Cerebellar nuclear complex (tissue), 1 donor: ENCODE measurements around the gene SEMA3C.

ENCODE experiments used
- DNase-seq, 2 experiments: peaks; one replicate each; lab custom pipeline; 2025; lab: John Stamatoyannopoulos, UW

The SEMA3C gene

DNA sequence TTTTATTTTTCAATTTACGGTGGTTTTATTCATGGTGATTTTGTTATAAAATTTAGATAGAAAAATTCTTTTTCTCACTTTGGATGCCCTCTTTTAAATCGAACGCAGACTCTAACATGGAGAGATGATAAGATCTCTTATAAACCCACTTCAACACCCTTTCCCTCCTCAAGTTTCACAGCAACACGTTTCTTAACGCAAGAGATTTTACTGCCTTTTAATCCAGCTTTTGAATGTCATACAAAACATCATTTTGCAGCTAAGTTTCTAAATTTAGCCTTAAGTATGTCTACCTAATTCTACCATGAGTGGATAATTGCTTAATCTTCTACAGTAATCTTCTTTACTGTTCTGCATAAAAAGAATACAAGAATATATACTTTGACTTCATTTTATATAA, 70.0 kb downstream of the SEMA3C start:
- no peak for DNase-seq

DNA sequence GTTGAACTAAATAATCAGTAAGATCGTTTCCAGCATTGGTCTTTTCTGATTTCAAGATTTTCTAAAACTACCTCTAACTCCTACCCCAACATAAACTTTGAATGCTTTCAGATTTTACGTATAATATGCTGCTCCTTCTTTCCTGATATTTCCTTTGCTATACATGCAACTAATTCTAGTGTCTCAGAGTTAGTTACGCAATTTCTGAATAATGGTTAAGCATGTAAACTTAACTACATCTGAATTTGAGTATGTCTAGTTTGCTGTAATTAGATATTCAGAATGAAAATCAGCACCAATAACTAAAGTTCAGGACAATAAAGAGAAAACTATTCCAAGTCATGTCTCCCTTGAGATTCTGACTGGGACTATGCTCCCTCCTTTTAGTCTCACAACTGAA, 71.0 kb downstream of the SEMA3C start:
- no peak for DNase-seq

DNA sequence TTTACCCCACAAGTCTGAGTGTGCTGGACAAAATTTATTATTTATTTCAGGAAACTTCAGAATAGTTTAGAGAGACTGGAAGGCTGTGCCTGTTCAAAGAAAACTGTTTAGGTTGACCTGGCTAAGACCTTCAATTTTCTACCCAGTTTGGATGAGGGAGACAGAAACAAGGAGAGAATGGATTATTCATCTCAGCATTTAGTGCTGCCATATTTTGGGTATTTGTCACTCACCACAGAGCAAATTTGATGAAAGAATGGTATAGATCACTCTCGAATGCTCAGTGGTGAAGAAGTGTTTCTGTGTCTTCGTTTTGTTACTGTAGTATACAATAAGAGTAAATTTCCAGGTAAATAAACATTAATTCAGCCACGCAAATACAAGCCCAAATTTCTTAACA, 71.8 kb downstream of the SEMA3C start:
- DNase-seq, result no peak

DNA sequence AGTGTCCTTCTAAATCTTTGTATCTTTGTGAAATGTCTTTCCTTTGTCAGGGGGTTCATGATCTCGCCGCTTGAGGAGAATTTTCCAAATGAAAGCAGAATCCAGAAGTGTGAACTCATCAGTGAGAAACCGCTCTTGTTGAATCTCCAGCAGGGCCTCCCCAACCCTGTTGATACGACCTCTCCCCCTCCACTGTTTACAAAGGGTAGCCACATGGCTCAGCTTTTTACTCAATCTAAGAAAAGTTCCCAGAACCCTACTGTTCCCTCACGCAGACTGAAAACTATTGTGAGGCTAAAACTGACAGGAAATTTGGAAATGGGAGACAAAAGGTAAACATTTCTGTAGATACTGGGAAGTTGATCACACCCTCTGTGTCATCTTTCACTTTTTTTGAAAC, 73.9 kb downstream of the SEMA3C start:
- no peak for DNase-seq

DNA sequence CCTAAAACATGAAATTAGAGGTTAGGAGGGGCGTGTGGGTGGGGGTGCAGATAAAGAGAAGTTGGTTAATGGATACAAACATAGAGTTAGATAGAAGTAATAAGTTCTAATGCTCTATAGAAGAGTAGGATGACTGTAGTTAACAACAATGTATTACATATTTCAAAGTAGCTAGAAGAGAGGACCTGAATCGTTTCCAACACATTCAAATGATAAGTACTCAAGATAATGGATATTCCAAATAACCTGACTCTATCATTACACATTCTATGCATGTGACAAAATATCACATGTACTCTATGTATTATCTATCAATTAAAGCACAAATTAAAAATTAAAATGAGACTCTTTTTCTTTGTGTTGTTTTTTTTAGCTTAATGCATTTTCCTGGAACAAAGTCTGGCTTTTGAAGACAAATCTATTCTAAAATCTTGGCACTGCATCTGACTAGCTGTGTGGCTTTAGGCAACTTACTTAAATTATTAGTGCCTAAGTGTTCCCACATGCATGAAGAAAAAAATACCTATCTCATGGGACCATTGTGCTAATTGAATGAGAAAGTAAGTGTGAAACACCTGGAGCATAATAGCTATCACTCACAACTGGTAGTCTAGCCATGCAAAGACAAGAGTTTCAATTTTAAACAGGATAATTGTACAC, 75.7 kb downstream of the SEMA3C start:
- DNase-seq, result no peak

DNA sequence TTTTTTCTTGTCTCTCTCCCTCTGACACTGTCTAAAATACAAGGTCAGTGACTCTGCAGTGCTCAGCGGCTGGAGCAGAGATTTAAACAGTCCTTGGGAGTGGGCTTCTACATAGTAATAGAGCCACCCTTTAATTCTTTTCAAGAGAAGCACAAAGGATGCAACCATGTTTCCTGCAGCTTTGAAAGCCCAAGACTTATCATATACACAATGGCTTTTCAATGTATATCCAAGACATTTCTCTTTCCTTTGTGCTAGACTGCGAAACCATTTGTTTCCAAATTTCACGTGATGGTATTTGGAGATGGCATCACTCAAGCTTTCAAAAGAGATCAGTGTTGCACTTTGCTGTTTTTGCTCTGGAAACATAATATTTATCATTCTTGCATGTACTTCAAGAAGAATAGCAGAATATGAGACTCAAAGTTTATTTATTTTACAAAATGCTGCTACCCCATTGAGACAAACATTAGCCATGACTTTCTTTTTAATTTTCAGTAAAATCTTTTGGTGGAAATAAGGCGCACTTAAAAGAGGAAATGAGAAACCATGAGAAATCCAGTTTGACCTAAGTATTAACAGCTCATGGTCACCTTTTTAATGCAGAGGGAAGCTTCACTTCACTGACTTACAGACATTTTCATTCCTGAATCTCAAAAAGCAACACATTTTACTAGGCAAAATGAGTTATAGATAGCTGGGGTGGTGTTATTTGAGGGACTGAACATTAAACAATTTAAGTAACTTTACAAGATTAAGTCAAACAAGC, 76.6 kb downstream of the SEMA3C start:
- no peak for DNase-seq

DNA sequence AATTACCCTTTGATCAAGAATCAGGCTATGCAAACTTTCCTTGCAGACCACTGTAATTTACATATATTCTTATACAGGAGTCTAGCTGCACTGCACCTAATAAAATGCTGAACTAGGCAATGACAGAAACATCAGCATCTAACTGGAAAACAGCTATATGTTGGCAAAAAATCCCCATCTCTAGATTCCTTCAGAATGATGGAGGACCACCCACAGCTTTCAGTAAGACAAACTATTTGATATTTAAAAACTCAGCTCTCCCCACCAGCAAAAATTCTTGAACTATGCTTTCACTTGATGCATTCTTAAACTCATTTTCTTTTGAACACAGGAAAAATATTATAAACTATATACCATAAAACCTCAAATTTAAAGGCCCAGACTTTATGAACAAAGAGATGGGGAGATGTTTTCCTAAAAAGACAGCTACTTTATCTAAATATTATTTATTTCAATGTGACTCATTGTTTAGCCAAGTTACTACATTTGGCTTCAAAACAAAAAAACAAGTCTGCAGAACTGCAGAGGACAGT, 77.4 kb downstream of the SEMA3C start:
- no peak for DNase-seq

DNA sequence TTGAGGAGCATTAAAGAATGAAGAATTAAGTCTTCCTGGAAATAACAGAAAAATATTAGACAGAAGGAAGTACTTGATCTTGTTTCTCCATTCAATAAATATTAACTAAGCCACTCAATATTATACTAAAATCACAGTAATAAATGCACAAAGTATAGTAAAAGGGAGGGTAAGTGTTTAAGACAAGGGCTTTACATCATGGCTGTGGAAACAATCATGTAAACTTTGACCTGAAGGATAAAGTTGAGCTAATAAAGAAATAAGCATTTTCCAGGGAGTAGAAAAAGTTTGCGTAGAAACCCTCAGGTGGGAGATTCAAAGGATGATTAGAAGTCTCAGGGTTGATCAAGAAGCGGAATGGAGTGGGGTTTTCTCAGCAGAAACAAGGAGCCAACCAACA, 78.2 kb downstream of the SEMA3C start:
- DNase-seq, result no peak

DNA sequence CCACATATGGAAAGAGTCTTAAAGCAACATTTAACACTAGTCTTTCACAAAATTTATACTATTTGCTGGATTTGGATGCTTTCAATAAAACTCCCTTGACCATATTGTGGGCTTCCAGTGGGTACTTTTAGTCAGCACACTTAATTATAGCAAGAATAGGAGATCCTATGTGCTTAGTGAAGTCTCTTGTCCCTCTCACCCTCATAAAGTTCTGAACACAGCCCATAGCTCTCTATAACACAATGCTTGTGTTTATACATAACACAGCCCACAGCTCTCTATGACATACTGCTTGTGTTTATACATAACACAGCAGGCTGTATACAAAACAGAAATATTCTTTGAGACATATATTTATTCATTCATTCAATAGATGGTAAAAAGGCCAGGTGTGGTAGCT, 79.0 kb downstream of the SEMA3C start:
- DNase-seq, result no peak

DNA sequence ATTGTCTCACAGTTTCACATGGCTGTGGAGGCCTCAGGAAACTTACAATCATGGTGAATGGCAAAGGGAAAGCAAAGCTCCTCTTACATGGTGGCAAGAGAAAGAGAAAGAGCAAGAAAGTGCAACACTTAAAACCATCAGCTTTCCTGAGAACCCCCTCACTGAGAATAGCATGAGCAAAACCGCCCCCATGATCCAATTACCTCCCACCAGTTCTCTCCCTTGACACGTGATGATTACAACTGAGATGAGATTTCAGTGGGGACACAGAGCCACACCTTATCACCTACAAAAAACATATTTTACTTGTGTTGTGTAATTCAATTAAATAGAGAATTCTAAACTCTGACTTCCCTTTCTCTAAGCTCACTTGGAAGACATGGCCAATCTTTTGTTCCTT, 80.2 kb downstream of the SEMA3C start:
- DNase-seq, result no peak

DNA sequence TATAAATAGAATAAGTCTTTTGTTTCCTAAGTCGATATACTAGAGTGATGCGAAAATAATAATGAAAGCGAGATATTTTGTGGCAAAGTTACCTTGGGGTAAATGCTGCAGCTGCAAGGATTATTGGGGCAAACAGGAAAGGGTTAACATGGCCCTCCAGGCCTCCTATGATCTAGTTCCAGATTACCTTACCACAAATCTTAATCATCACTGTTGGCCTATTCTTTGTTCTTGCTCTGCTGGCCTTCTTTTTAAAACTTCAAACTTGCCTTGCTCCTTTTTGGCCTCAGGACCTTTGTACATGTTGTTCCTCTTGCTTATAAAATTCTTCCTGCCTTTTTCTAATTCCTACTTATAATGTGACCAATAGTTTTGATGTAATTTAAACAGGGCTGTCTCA, 81.5 kb downstream of the SEMA3C start:
- DNase-seq, result no peak

DNA sequence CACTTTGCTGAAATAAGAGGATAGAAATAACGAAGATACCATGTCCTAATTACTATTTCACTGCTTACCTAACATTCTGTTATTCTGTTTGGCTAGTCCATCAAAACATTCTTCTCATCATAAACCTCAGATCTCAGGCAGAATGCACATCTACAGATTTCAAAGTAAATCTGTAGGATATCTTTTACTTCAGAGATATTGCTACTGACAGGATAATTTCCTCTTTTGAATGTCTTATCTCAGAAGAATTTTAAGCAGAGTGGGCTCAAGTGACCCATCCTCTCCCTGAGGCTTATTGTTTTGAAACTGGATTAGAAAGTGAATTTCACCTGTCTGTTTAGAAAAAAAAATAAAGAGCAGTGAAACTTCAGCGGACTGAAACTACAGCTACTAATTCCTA, 83.6 kb downstream of the SEMA3C start:
- DNase-seq, result no peak

DNA sequence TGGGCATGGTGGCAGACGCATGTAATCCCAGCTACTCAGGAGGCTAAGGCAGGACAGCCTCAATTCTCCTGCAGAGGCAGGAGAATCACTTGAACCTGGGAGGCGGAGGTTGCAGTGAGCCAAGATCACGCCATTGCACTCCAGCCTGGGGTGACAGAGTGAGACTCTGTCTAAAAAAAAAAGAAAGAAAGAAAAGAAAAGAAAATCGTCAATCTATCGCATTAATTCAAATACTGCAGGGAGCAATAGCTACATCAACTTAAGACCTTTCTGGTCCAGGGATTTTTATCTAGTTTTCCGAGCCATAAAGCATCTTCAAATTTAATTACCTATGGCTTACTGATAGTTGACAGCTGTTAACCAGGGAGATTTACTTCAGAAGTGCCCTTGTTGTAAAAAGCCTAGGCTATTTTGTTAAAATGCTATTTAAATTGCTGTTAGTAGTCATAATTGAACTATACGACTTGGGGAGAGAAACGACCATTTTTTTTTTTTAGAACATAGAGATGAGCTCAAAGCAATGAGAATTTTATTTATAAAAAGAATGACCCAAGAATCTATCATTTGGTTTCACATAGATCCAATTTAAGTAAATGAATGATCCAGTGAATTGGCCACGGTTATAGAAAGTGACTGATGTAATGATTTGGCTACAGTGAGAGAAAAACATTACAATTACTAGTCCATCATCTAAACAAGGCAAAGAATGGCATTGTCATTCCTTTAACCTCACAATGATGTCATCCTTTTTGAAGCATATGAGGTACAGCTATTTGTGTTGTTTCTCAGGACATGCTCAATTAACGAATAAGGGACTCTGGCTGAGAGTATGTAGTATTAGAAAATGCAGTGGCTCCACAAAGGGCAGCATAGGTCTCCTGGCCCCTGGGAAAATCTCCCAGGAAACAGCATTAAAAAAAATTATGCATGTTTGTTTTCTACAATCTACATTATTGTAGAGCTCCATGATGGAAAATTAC, 85.3 kb downstream of the SEMA3C start:
- DNase-seq, result no peak

DNA sequence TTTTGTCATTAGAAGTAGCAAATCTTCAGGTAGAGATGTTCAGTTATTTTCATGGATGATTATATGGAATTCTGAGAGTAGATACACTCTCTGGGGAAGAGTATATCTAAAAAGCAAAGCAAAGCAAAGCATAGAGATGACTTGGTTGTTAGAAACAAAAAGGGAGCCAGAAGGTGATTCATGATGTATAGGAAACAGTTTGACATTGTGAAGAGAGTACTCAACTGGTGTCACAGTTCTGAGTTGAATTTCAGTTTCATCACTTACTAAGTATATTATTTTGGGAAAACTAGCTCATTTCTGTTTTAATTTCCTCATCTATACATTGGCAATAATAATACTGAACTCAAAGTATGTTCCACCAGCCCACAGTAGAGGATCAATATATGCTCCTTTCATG, 86.8 kb downstream of the SEMA3C start:
- DNase-seq, result no peak

DNA sequence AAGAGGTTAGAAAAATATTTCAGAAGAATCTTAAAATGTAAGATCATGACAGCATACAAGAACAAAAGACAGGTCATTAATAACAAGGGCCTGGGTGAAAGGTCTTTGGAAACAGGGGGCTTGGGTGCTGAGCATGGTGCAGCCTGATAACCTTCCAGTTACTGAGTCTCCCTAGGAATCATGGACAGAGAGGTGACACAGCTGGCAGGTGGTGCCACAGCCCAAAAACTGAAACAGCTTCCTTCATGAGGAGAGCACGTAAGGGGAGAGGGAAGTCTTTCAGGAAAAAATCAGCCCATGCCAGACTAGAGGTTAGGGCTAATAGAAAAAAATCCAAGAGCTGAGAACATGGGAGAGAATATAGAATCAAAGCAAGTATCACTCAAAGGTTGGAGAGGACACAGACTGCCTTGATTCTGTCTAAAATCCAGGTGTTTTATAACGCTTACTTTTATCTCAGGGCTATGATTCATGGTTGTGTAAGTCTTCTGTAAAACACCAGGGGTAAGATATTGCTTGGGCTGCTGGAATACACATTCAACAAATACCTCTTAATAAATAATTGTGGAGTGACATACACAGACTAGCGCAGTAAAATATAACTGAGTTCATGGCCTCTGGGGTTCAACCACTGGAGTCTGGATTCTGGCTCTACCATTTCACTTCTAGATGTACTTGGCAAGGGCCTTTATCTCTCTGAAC, 88.1 kb downstream of the SEMA3C start:
- no peak for DNase-seq

DNA sequence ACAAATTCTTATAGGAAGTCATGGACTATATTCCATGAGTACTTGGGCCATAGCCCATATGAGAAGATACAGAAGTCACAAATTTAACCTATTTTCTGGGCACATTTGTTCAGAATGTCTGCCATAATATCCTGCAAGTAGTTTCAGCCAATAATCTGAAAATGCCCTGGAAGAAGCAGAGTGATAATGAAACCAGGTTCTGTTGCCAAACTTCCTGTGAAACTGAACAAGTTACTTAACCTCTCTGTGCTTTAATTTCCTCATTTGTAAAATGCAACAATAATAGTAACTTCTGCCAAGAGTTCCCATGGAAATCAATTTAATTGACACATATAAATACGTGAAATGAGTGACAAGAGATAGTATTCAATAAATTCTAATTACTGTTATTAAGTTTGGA, 88.8 kb downstream of the SEMA3C start:
- DNase-seq, result no peak

DNA sequence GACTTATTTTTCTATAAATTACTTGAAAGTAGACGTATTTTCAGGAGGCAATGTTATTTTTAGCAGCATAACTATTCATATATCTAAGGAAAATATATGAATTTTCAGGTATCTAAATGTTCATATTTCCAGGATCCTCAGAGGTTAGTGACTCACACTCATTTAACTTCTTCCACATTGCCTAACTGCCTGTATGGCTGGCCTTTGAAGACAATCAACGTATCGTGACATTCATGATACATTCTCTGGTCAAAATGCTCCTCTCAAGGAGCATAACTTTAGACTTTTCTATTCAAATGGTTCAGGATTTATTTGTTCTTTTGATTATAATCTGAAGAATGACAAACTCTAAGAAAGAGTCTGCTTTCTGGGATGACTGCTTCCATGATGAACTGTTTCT, 89.3 kb downstream of the SEMA3C start:
- no peak for DNase-seq

DNA sequence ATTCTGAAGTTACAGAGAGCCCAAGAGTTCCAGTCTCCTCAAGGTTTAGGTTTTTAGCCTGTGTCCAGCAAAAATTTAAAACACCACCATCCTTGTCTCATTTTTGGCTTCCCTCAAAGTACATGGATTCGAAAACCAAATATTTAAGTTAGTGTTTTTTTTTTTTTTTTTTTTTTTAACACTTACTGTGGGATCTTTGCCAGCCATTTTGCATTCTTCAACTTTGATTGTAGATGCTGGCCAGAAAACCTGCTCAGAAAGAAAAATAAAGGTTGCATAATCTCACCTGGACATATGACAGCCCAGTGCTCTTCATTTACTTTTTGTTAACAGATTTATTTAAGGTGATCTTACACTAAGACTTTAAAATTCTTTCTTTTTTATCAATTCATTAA, 91.6 kb downstream of the SEMA3C start:
- DNase-seq, result no peak

DNA sequence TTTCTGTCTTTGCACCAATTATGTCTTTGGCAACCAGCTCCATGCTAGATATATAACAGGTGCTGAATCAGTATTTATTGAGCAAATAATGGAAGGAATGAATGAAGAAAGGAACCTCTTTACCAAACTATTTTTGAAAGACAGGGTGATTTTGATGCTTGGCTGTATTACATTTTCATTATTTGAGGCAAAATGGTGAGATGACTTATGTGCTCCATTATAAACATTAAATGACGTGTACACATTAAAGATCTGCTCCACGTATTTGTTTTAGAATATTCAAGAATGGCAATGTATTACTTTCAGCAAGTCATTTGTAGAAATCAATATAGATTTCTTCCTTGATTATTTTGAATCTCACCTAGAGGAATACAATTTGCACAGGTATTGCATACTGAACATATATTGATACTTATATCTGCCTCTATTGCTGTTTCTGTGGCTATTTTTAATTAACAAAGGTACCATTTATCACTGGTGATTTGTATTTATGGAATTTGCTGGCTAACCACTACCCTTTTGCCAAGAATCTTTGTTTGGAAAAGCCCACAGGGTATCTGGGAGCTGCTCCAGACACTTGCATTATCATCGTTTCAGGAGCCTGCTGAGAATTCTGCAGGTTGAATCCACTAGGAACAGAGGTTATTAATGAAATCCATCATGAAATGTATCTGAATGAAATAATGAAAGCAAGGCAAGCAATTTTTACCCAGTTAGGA, 92.2 kb downstream of the SEMA3C start:
- no peak for DNase-seq

DNA sequence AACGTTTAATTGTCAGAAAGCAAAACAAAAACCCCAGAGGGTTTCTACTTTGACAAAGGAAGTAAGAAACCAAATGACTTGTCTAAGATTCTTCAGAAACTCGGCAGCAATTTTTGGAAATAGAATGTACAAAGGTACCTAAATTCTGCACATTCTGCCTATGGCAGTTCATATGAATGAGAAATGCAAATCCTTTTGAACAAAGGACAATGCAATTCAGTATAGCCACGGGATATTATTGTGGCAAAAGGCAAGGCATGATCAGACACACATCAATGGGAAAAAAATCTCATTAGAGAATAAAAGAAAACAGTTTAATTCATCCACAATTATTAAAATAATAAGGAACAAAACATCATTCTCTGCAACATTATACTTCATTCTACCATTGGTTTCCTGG, 93.4 kb downstream of the SEMA3C start:
- DNase-seq, result no peak

DNA sequence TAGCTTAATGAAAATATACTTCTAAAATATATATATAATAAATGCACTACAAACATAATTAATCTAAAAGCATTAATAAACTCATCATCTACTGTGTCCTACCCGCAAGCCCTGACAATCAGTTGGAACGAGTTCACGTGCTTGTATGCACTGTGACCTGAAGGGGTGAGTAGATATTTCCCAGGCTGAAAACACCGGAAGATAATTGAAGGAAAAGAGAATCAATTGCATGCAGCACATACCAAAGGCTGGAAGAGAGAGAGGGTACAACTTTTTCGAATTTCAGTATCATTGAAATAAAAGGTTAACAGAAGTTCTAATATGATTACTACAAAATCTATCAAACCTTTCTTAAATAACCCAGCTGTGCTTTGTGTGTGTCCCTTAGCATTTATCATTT, 94.6 kb downstream of the SEMA3C start:
- DNase-seq, result no peak
